ENCODE data around the gene SAP25.

Gene SAP25

DNA sequence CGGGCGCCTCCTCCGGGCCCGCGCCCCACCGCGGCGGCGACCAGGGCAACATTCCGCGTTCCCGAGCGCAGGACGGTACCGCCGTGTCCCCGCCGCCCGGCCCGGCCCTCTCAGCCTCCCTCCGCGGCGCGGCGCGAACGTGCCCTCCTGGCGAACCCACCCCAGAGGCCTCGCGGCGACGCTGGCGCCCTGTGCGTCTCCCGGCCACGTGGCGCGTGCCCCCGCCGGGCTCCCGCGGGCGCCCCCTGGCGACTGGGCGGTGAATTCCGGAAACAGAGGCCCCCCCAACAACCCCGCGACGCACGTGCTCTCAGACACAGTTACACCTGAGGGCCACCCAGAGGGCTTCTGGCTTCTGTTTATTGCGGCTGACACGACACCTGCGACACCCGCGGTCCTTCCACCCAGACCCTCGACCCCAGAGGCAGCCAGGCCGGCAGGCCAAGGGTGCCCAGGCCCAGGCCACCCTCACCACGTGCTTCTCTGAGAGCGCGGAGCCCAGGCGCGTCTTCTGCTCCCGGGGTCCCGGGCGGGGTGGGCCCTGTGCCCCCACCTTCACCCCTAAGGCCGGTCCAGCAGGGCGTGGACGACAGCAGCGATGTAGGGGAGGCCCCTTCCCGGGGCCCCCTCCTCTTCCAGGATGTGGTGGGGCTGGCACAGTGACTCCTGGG is at the start of gene SAP25:
SAP25 (minus strand) TSS at position 210 of the 671 bp plus-strand sequence; CDS start at position 52, 158 bp downstream.
- DNase-seq (ENCODE audit: low spot score): no peak

DNA sequence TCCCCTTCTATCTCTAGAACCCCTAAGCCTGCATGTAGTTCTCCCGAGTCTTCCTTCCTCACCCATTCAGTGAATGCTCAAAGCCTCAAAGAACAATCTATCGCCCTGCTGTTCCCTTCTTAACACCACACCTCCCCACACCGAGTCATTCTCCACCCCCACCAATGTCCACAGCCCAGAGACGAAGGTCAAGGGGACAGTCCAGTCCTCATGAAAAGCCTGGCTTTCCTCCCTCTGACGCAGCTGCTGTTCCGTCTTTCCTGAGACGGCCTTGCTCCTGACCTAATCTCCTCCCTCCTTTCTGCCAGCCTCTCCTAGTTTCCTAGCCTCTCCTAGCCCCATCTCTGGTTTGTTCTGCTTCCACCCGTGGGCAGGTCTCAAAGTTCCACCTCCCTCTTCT is 47.9 kb upstream of the SAP25 start:
- DNase-seq (ENCODE audit: low spot score): no peak

DNA sequence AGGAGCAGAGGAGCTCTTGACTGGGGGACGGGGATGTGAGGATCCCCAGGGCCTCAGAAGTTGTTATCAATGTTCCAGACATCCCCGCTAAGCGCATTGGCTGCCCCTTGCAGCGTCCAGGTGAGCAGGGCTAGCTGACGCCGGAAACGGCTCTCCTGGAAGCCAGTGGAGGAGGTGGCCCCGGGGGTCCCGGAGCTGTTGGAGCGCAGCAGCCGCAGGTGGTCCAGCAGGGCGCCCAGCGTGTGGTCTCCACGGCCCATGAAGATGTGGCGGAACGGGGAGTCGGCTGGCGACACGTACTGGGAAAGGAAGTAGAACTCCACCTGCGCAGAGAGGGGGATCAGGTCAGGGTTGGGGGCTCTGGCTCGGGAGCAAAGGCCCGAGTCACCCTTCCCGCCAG is 47.1 kb upstream of the SAP25 start:
- no peak for DNase-seq (ENCODE audit: low spot score)

DNA sequence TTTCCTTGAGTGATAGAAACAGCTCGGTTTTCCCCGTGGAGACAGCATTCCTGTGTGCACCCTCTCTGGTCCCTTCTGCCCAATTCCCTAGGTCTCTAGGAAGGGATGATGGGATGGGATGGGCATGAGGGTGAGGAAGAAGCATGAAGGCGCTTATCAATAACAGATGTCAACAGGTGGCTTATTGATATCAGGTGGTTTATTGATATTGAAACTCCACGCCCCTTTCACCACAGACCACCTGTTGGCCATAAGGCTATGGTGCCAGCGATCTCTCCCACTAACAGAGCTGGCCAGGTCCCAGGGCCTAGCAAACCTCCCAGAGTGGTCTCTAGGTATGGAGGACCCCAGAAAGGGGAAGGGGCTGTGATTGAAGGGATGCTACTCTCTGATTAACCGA is 46.5 kb upstream of the SAP25 start:
- DNase-seq (ENCODE audit: low spot score): no peak

DNA sequence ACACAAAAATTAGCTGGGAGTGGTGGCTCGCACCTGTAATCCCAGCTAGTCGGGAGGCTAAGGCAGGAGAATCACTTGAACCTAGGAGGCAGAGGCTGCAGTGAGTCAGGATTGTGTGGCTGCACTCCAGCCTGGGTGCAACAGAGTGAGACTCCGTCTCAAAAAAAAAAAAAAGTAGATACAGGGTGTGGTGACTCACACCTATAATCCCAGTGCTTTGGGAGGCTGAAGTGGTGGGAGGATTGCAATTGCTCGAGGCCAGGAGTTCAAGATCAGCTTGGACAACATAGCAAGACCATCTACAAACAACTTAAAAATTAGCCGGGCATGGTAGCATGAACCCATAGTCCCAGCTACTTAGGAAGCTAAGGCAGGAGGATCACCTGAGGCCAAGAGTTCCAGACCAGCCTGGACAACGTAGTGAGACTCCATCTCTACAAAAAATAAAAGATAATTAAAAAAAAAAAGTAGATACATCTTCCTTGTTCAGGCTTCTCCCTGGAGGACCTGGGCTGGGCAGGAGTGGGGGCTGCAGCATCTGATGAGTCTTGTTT is 40.7 kb upstream of the SAP25 start:
- DNase-seq (ENCODE audit: low spot score): peak; percentile 34

DNA sequence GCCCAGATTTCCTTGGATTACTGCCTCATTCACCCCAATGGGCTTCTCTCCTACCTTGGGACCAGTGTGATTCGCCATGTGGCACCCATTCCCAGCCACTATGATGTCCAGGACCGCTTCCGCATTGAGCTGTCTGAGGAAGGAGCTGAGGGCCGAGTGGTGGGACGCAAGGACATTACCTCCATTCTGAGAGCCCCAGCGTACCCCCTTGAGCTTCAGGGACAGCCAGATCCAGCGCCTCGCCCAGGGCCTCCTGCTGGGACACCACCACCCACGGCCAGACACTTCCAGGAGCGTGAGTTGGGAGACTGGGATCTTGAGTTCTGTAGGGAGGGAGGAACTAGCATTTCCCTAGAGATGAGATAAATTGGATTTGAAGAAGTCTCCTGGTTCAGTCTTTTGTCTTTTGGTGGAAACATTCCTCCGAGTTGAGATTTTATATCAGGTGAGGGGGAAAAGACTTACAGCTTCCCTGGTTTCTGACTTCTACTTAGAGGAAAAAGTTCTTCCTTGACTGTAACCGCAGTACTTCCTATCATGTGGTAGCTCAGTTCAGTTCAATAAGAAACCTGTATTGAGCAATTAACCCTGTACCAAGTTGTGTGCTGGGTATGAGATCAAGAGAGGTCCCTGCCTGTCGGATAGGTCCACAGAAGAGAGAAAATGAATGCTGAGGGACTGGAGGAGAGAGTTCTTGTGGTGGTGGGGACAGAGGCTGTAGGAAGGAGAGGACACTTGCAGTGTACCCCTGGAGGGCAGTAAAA is 39.9 kb upstream of the SAP25 start:
- no peak for DNase-seq (ENCODE audit: low spot score)

DNA sequence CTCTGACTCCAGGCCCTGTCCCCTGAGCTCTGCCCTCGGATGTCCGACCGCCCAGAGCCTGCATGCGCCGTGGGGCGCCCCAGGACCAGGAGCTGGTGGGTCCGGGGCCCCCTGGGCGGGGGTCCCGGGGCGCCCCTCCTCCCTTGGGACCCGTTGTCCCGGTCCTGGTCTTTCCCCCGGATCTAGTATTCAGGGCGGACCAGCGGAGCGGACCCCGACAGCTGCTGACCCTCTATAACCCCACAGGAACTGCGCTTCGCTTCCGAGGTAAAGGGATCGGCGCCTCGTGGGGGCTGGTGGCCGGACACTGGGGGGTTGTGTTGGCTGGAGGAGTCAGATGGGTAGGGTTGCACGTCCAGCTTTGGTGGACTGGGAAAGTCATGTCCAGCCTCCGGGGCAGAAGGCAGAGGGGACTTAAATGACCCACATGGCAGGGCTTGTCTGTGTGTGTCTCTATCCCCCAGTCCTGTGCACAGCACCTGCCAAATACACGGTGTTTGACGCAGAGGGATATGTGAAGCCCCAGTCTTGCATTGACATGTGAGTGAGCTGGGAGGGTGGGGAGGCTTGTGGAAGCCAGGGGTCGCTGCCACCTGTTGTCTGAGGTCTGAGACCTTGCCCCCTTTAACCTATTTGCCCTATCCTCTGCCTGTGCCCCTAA is 39.2 kb upstream of the SAP25 start:
- no peak for DNase-seq (ENCODE audit: low spot score)

DNA sequence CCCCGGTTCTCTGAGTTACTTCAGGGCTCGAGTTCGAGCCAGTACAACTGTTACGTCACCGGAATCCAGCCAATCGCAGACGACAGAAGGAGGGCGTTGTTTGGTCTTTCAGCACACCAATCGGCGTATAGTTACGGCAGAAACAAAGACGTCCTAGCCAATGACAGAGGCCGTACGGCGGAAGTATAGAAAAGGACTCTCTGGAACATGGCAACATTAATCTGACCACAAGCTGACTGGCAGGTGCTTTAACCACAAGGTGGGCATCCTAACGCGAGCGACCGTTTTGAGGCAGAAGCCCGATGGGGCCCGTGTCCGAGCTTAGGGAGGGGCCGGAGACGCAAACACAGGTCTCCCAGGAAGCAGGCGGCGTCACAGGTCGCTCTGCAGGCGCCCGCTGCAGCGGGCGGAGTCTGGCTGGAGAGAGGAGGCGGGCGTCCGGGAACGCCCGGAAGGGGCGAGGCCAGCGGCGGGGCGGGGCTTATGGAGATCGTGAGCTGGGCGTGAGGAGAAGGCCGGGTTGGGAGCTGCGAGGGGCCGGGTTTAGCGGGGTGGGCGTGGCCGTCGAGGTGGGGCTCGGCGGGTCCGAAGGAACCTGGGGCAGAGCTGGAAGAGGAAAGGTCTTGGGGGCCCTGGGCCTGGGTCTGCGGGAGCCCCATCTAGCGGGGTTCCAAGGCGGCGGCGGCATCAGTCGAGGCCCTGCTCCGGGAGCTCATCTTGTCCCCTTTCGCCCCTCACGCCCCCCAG is 38.5 kb upstream of the SAP25 start, which contains the start of gene MOSPD3:
MOSPD3 (plus strand) TSS at position 558 of the 747 bp plus-strand sequence. CDS start 252 bp downstream, outside the sequence.
- DNase-seq (ENCODE audit: low spot score): peak; percentile 99

DNA sequence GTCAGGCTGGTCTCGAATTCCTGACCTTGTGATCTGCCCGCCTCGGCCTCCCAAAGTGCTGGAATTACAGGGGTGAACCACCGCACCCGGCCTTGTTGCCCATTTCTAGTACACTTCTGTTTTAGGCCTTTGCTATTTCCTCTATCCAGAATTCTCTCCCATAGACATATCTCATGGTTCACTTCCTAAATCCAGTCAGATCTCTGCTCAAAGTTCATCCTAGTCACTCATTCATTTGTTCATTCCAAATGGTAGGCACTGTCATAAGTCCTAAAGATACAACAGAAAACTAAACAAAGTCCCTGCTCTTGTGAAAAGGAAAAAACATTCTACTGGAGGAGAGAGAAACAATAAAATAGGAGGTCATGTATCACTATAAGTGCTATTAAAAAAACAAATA is 36.3 kb upstream of the SAP25 start:
- no peak for DNase-seq (ENCODE audit: low spot score)

DNA sequence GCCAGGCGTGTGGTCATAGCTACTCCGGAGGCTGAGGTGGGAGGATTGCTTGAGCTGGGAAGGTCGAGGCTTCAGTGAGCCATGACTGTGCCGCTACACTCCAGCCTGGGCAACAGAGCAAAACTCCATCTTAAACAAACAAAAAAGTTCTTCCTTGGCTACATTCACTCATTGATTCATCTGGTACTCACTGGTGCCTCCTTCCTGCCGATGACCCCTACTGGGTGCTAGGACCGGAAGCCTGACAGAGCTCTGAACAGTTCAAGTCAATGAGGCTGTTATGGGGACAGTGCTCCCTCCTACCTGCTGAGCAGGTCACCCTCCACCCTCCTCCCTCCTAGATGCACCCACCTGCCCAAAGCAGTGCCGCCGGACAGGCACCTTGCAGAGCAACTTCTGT is 33.4 kb upstream of the SAP25 start:
- peak; percentile 66 for DNase-seq (ENCODE audit: low spot score)

DNA sequence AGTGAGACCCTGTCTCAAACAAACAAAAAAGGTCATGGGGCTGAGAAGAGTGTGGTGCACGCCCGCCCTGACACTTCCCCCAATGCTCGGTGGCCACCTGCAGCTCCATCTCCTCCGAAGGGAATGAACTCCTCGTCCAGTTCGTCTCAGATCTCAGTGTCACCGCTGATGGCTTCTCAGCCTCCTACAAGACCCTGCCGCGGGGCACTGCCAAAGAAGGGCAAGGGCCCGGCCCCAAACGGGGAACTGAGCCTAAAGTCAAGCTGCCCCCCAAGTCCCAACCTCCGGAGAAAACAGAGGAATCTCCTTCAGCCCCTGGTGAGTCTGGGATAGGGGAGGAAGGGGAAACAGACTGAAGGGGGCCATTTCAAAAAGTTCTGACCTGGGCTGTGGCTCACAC is 32.6 kb upstream of the SAP25 start:
- DNase-seq (ENCODE audit: low spot score): no peak

DNA sequence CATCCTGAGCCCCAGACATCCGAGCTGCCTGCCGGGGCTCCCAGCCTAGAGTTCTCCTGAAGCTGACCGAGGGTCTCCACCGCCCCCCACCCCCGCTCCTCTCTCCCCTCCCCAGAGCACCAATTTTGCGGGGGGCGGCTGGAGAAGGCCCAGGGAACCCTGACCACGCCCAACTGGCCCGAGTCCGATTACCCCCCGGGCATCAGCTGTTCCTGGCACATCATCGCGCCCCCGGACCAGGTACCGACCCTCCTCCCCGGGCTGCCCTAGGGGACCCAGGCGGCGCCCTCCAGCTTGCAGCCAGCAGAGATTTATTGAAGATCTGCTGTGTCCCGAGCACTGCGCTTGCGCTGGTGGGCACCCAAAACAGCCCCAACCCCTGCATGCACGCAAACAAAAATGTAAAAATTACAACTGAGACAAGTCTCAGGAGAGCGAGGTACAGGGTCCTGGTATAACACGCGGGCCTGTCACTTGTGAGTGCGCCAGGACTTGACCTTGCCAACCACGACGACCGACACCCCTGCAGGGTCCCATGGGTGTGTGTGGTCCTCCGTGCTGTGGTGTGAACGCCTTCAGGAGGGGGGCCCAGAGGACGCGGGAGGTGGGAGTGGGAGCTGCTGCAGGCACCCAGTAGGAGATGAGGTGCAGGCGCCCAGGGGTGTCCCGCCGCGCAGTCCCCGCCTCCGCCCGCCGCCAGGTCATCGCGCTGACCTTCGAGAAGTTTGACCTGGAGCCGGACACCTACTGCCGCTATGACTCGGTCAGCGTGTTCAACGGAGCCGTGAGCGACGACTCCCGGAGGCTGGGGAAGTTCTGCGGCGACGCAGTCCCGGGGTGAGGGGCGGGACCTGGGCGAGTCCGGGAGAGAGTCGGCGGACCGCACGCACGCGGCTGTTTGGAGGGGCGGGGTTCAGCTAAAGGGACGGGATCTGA is 31.5 kb upstream of the SAP25 start:
- DNase-seq (ENCODE audit: low spot score): peak; percentile 49

DNA sequence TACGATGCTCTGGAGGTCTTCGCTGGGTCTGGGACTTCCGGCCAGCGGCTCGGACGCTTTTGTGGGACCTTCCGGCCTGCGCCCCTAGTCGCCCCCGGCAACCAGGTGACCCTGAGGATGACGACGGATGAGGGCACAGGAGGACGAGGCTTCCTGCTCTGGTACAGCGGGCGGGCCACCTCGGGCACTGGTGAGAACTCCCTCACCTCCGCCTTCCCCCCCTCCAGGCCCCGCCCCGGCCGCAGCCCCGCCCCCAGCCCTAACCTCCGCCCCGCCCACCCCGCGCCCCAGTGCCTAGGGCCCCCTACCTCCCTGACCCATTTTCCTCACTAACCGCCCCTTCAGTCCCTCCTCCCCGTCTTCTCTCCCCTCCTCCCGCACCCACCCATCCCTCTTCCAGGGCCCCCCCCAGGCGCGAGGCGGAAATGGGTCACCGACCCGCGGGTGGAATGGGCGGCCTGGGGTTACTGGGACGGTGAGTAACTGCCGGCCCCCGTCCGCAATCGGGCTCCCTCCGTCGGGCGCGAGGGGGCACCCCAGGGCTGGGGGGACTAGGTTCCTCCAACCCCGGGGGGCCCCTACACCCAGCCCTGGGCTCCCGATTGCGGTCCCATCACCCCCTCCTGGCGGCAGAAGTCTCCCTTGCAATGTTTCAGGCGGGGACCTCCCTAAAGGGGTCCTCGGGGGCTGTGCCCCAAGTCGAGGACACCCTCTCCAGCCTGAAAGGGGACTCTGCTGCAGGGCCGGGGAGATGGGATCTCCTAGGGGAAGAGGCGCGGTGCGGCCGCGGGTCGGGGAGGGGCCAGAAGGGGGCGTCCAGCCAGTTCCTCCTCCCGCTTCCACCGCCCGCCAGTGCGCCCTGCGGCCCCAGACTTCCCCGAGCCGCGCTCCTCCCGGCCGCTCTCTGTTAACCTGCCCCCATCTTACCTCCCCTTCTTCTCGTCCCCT is 30.6 kb upstream of the SAP25 start:
- peak; percentile 67 for DNase-seq (ENCODE audit: low spot score)

DNA sequence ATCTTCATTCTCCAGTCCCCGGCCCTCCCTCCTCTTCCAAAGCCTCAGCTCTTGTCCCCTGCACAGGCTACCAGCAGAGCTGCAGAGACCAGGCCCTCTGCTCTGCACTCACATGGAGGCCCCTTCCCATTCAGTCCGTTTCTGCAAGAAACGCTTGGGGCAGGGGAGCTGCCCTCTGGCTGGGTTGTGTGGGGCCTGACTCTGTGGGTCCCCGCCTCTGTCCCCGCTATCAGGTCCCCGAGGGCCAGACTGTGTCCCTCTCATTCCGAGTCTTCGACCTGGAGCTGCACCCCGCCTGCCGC is 30.0 kb upstream of the SAP25 start:
- DNase-seq (ENCODE audit: low spot score): no peak

DNA sequence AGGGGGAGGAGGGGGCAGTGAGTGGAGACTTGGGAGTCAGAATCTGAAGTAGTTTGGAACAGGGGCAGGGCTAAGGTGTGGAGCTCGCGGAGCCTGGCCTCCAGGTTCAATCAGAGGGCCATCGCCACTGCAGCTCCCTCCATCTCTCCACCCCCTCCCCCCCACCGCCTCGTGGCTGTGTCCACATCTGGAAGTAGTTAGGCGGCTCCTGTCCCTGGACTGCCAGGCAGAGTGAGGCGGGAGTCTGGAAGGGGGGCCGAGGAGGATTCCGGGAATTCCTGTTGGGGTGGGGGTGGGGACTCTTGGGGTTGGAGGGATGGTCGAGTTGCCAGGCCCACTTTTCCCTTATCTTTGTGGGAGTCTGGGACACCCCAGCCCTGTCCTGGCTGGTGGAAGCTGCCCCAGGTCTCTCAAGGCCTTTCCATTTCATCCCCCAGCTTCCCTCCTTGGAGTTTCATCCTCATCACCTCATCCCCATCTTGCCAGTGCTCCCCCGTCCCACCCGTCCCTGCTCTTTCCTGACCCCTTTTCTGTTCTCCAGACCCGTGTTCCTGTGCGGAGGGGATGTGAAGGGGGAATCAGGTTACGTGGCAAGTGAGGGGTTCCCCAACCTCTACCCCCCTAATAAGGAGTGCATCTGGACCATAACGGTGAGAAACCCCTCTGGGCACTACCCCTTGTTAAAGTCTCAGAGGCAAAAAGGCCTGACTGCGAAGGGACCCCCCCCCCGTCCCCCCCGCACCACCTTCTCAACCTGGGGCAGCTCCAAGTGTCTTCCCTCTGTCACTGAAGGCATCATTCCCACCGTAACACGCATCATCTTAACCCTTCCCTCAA is 29.4 kb upstream of the SAP25 start:
- no peak for DNase-seq (ENCODE audit: low spot score)

DNA sequence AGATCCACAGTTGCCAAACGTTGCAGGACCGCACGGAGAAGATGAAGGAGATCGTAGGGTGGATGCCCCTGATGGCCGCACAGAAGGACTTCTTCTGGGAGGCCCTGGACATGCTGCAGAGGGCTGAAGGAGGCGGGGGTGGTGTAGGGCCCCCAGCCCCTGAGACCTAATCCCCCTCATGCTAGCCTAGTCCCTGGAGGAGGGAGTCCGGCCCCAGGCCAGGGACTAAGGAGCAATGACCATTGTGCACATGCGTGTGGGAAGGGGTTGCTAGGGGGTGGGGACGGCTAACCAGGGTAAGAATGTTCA is 27.0 kb upstream of the SAP25 start:
- DNase-seq (ENCODE audit: low spot score): no peak

DNA sequence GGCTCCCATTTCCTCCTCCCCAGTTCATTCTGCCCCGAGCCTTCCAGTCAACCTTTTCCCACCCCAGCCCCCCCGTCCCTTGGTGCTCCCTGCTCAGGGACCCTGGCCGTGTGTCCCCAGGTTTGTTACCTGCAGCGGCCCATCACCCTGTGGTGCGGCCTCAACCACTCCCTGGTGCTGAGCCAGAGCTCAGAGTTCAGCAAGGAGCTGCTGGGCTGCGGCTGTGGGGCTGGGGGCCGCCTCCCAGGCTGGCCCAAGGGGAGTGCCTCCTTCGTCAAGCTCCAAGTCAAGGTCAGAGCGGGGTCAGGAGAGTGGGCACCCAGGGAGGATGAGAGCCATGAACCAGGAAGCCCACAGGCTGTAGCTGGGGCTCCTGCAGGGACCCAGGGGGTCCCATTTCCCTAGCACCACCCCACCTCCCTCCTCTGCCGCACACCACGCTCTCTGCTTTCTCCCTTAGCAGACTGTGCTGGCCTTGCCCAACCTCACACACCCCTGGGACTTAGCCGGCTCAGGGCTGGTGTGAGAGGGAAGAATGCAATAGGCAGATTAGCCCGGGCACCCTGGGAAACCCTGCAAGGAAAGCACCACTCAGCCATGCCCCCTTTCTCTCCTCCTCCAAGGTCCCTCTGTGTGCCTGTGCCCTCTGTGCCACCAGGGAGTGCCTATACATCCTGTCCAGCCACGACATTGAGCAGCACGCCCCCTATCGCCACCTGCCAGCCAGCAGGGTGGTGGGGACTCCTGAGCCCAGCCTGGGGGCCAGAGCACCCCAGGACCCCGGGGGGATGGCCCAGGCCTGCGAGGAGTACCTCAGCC is 26.4 kb upstream of the SAP25 start:
- DNase-seq (ENCODE audit: low spot score): no peak

DNA sequence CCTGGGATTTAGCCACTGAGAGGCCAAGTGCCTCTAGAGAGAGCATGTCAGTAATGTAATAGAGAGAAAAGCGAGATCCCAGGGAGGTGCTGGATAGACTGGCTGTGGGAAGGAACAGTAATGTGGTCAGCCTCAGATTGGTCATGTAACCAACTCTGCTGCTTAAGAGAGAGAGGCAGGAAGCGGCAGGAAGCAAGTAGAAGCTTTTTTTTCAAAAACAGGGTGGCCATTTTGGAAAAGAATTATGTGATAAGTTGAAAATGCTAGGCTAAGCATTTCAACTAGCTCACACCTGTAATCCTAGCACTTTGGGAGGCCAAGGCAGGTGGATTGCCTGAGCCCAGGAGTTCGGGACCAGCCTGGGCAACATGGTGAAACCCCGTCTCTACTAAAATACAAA is 24.7 kb upstream of the SAP25 start:
- peak; percentile 13 for DNase-seq (ENCODE audit: low spot score)

Measured in kidney tubule cell (primary cell).